HTR-8/SVneo (cell line): Measurements from ENCODE around the gene C5orf22.
"Not testable (repeated sequence)": the region's sequence is repeated elsewhere in the genome, so short reads cannot be mapped to it uniquely, and the experiment has no call there.

Experiments used
- DNase-seq: peaks from one replicate; pipeline ENCODE4 v3.0.0; 2011; ENCODE audit warnings: low spot score, mixed read lengths; ENCODE audit not compliant: insufficient read length
- FAIRE-seq: peaks from 2 replicates; lab custom pipeline; 2011; peaks lifted over from hg19 to GRCh38; lab: Jason Lieb, UNC

C5orf22 gene

GRCh38 chr5:31598640-31599611 lies 66.8 kb downstream of the C5orf22 start:
- no peak for FAIRE-seq
- DNase-seq = no peak

GRCh38 chr5:31602305-31602704 lies 70.2 kb downstream of the C5orf22 start:
- not testable (repeated sequence) for DNase-seq, FAIRE-seq

GRCh38 chr5:31604240-31604639 lies 72.1 kb downstream of the C5orf22 start:
- DNase-seq (no peak), FAIRE-seq (no peak)

GRCh38 chr5:31604644-31605043 lies 72.5 kb downstream of the C5orf22 start:
- FAIRE-seq (no peak), DNase-seq (no peak)
